Measurements from ENCODE around the gene PLA2G4D. TPM values are rescaled to one million over a fixed set of nuclear protein-coding genes. Genes with fewer than 3 reads are reported as not detected.

Gene PLA2G4D
- total and polyA plus RNA-seq, 2 experiments from 2014 or later, result 0.07 to 0.15 TPM

GRCh38 chr15:42119446-42119760 is 25.0 kb upstream of the PLA2G4D start:
- no peaks in the 10 kb centered on the region for H3K9me2 ChIP-seq (ENCODE audit: insufficient read depth)
- no peak overlapping the region for H3K27ac ChIP-seq (ENCODE audit: low read depth)
- H3F3A ChIP-seq (replicated peaks; ENCODE audit: low read depth), result no peaks in the 10 kb centered on the region
- H3K36me3 Mint-ChIP-seq (ENCODE audit: low read depth), result no peaks in the 10 kb centered on the region; the same call in 2 of the 3 replicates
- H3K4me1 ChIP-seq (ENCODE audit: insufficient read depth), result peaks cover 10% of the 10 kb centered on the region
- H3K27me3 Mint-ChIP-seq (ENCODE audit: insufficient read depth, low read depth, poor library complexity), result peaks cover 3% of the 10 kb centered on the region
- no peaks in the 10 kb centered on the region for H4K20me1 ChIP-seq (replicated peaks; ENCODE audit: insufficient read depth)
- H3K4me1 Mint-ChIP-seq, result peaks cover 12% of the 10 kb centered on the region
- no peak overlapping the region for H3K27ac Mint-ChIP-seq
- no peaks in the 10 kb centered on the region for H3K36me3 ChIP-seq (ENCODE audit: insufficient read depth)
- peak overlapping the region; percentile 41; the same call in 1 of the 2 replicates for H3K4me2 ChIP-seq
- H3K27me3 ChIP-seq (ENCODE audit: insufficient read depth), result no peaks in the 10 kb centered on the region
- peaks cover 8% of the 10 kb centered on the region; the same call in 2 of the 3 replicates for H3K9me3 Mint-ChIP-seq
- ATAC-seq, result peak; percentile 41
- no peak overlapping the region for H3K4me3 Mint-ChIP-seq
- H2AFZ ChIP-seq, result peak overlapping the region; percentile 98
- peak; percentile 11 for DNase-seq (ENCODE audit: low spot score)
- TF ChIP-seq CTCF (conservative IDR thresholded peaks at IDR 0.05; ENCODE audit: low read depth in 2 of 2) (no peak), ETS1 (IDR thresholded peaks at IDR 0.05) (no peak), NANOG (IDR thresholded peaks at IDR 0.05; ENCODE audit: borderline replicate concordance) (no peak), CREB1 (CRISPR knock-in tag; IDR thresholded peaks at IDR 0.05; ENCODE audit: low read depth) (no peak), REST (IDR thresholded peaks at IDR 0.05; ENCODE audit: unreplicated experiment) (no peak), ZNF462 (CRISPR knock-in tag; IDR thresholded peaks at IDR 0.05) (no peak), EZH2phosphoT487 (IDR thresholded peaks at IDR 0.05; ENCODE audit: unreplicated experiment) (no peak), POLR2AphosphoS5 (IDR thresholded peaks at IDR 0.05; ENCODE audit: low read depth) (no peak), JUNB (IDR thresholded peaks at IDR 0.05; ENCODE audit: unreplicated experiment) (no peak), STAT1 (IDR thresholded peaks at IDR 0.05; ENCODE audit: unreplicated experiment) (no peak), ZNF114 (CRISPR knock-in tag; IDR thresholded peaks at IDR 0.05) (no peak), EZH2 (IDR thresholded peaks at IDR 0.05; ENCODE audit: low read depth, unreplicated experiment) (no peak), ZNF331 (CRISPR knock-in tag; IDR thresholded peaks at IDR 0.05; ENCODE audit: low read depth) (no peak)
- H3K4me3 ChIP-seq, result no peak overlapping the region
- no peaks in the 10 kb centered on the region for H3K79me2 ChIP-seq (replicated peaks; ENCODE audit: insufficient read depth)
